Karpas-422 (cell line): ENCODE measurements around the gene JPH4. TPM values are rescaled to one million over a fixed set of nuclear protein-coding genes. Genes with fewer than 3 reads are reported as not detected.

Experiments
- DNase-seq: peaks from one replicate; pipeline ENCODE4 v3.0.0-alpha.2; 2015
- H2AFZ ChIP-seq: fragments of 200-600 bp; sonication (generic); 2 replicates; pipeline ENCODE4 v1.6.1; 2014; ENCODE audit warnings: antibody characterized with exemption, low read length, mixed read lengths
- H3K27ac ChIP-seq: fragments of 200-600 bp; sonication (generic); 2 replicates; pipeline ENCODE4 v1.5.1; 2014; ENCODE audit warnings: mild to moderate bottlenecking, low read length, moderate library complexity
- H3K27me3 ChIP-seq: fragments of 200-600 bp; sonication (generic); 2 replicates; pipeline ENCODE4 v1.6.1; 2014; ENCODE audit warnings: low read length, mixed read lengths
- H3K36me3 ChIP-seq: fragments of 200-600 bp; sonication (generic); 2 replicates; pipeline ENCODE4 v1.6.1; 2014; ENCODE audit warnings: low read length, mixed read lengths; ENCODE audit not compliant: insufficient read depth
- H3K4me1 ChIP-seq: fragments of 200-600 bp; sonication (generic); 2 replicates; pipeline ENCODE4 v1.6.1; 2014; ENCODE audit warnings: mild to moderate bottlenecking, low read length, mixed read lengths
- H3K4me2 ChIP-seq: fragments of 200-600 bp; sonication (generic); 2 replicates; pipeline ENCODE4 v1.6.1; 2014; ENCODE audit warnings: low read length, low read depth, mild to moderate bottlenecking; ENCODE audit not compliant: poor library complexity, severe bottlenecking
- H3K4me3 ChIP-seq: fragments of 200-600 bp; sonication (generic); 2 replicates; pipeline ENCODE4 v1.5.1; 2014; ENCODE audit warnings: mild to moderate bottlenecking, antibody characterized with exemption, low read length, mixed read lengths
- H3K79me2 ChIP-seq: fragments of 200-600 bp; sonication (generic); 2 replicates; pipeline ENCODE4 v1.6.1; 2014; ENCODE audit warnings: mild to moderate bottlenecking, low read length, mixed read lengths
- H3K9ac ChIP-seq: fragments of 200-600 bp; sonication (generic); 2 replicates; pipeline ENCODE4 v1.6.0; 2014; ENCODE audit warnings: low read length
- H3K9me2 ChIP-seq: fragments of 200-600 bp; sonication (generic), shearing (Covaris generic); replicated peaks from 2 replicates; pipeline ENCODE4 v1.6.0; 2014; ENCODE audit warnings: mild to moderate bottlenecking, low read length, moderate library complexity; ENCODE audit not compliant: insufficient read depth
- H3K9me3 ChIP-seq: fragments of 300-700, 200-600 bp; sonication (generic); 2 replicates; pipeline ENCODE4 v1.6.1; 2014; ENCODE audit warnings: low read length, mixed read lengths
- H4K20me1 ChIP-seq: fragments of 200-600 bp; sonication (generic); 2 replicates; pipeline ENCODE4 v1.6.1; 2014; ENCODE audit warnings: mild to moderate bottlenecking, antibody characterized with exemption, low read length, low read depth; ENCODE audit not compliant: insufficient read depth
- total RNA-seq: library from RNA; depleted of rRNA; stranded (reverse); fragments of >200 nt; shearing (Covaris generic); gene quantifications from 2 replicates; pipeline ENCODE4 v1.2.3, GENCODE V29; 2014; ENCODE audit warnings: low replicate concordance; rRNA removed

Gene JPH4
- total RNA-seq, 1 experiment from 2014 or later: not detected

DNA sequence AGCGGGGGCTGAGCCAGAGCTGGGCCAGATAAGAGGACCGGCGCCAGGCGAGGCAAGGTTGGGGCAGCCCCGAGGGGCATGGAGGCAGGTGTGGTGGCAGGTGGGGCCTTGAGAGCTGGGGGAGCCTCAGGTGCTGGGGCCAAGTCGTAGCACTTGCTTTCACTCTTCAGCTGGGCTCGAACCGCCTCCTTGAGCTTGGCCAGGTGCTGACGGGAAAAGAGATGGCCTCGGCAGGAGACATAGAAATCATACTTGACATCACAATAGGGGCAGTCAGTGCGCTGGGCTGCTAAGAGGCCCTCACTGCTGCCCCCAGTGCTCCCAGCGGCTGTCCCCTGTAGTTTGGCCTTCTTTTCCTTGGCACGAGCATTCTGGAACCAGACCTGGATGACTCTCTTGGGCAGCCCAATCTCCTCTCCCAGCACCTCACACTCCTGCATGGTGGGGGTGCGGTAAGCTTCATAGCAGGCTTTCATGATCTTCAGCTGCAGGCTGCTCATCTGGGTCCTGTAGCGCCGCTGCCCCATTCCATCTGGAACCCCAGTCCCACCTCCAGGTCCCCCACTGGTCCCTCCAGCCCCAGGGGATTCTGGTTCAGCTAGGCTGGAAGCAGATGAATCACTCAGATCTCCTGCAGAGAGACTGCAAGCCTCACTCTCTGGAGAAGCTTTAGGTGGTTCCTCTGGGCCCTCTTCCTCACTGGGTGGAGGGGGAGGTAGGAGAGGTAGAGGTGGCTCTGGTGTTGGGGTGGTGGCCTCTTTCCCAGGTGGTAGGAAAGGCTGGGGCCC is 55.2 kb downstream of the JPH4 start:
- no peaks in the 10 kb centered on the region for H3K36me3 ChIP-seq
- H3K9me3 ChIP-seq: no peaks in the 10 kb centered on the region
- no peak overlapping the region for H3K4me2 ChIP-seq
- H3K4me1 ChIP-seq: no peaks in the 10 kb centered on the region
- no peaks in the 10 kb centered on the region for H3K27me3 ChIP-seq
- DNase-seq: no peak
- H3K4me3 ChIP-seq: no peak overlapping the region
- H3K9me2 ChIP-seq: no peaks in the 10 kb centered on the region
- H3K79me2 ChIP-seq: no peaks in the 10 kb centered on the region
- H2AFZ ChIP-seq: no peak overlapping the region
- H4K20me1 ChIP-seq: no peaks in the 10 kb centered on the region
- H3K27ac ChIP-seq: no peak overlapping the region
- H3K9ac ChIP-seq: no peak overlapping the region

DNA sequence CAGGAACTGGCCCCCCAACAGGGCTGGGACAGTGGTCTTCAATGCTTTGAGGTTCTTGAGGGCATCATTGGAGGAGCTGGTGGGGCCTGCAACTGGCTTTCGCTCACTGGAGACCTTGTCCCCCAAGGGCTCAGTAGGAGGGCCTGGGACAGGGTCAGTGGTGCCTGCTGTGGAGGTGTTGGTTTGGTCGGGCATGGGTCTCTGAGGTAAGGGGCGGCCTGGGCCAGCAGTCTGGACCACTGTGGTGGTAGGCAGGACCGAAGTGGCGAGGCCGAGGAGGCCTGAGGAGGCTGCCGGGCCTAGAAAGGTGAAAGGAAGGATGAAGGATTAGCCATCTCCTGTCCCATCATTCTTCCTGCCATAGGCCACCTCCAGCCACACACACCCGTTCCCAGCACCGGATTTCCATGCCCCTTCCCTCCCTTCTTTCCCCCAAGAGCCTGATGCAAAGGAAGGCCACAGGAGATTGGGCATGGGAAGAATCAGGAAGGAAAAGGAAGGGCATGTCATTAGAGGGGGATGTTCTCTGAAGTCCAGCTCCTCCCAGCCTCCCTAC is 55.9 kb downstream of the JPH4 start:
- no peaks in the 10 kb centered on the region for H4K20me1 ChIP-seq
- H3K27me3 ChIP-seq: no peaks in the 10 kb centered on the region
- H3K36me3 ChIP-seq: no peaks in the 10 kb centered on the region
- H3K4me1 ChIP-seq: no peaks in the 10 kb centered on the region
- H3K9me2 ChIP-seq: no peaks in the 10 kb centered on the region
- H3K4me3 ChIP-seq: no peak overlapping the region
- no peaks in the 10 kb centered on the region for H3K9me3 ChIP-seq
- H3K27ac ChIP-seq: no peak overlapping the region
- no peak overlapping the region for H3K4me2 ChIP-seq
- H3K79me2 ChIP-seq: no peaks in the 10 kb centered on the region
- no peak overlapping the region for H2AFZ ChIP-seq
- no peak overlapping the region for H3K9ac ChIP-seq
- DNase-seq: no peak

DNA sequence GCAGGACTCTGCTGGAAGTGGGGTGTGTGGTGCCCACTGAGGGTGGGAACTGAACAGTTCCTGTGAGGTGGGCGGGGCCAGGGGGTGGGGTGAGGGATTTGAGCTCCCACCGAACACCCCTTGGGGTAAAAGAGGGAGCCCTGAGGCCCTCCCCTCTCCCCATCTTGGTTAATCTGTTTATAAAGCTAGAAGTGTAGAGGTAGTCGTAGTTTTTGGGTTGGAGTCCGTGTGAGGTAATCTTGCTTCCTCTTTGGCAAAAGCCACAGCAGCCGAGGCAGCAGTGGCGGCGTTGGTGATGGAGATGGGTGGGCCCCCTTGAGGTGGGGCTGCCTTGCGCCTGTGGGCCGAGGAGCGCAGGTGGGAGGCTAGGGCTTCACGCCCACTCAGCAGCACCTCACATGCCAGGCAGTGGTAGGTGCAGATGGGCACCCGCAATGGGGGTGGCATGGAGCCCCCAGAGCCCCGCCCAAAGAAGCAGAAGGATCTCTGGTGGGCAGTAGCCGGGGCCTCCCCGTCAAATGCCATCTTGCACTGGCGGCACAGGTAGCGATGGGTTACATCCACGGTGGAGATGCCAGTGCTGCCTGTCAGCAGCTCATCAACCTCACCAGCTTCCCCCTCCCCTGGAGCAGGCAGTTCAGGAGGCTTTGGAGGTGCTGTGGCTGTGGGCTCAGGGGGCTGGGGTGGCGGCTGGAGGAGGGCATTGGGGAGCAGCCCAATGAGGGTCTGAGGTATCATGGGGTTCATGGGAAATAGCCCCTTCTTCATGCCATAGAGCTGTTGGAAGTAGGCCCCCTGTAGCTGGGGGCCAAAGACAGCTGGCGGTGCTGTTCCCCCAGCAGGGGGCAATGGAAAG is 56.6 kb downstream of the JPH4 start:
- DNase-seq: no peak
- Histone ChIP-seq H4K20me1 (no peaks in the 10 kb centered on the region), H3K27ac (no peak overlapping the region), H3K4me1 (no peaks in the 10 kb centered on the region), H3K4me2 (no peak overlapping the region), H3K36me3 (no peaks in the 10 kb centered on the region), H3K9me3 (no peaks in the 10 kb centered on the region), H2AFZ (no peak overlapping the region), H3K27me3 (no peaks in the 10 kb centered on the region), H3K79me2 (no peaks in the 10 kb centered on the region), H3K4me3 (no peak overlapping the region), H3K9me2 (no peaks in the 10 kb centered on the region), H3K9ac (no peak overlapping the region)

DNA sequence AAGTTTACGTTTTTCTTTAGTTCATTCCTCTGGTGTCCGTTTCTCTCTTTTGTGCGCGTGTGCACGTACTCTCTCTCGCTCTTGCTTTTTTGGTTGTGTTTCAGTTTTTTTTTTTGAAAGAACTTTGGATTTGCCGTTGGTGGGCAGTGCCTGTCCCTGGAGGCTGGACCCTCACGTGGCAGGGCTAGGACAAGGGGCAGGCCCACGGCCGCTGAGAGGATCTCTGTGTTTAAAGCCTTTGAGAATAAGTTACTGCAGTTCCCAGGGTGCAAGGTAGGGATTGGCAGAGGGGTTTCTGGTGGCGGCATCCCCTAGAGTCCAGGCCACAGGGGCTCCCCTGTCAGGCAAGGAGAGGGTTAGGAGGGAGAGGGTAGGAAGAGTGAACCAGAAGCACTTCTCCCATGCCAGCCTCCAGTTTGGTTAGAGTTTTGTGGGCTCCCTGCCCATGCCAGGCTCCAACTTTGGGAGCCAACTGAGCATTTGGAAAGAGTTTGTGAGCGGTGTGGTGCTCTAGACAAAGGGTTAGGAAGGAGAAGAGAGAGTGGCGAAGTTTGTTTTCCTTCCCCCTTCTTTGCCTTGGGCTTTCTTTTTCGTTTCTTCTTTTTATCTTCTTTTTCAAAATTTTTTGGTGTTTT is 57.6 kb downstream of the JPH4 start:
- Histone ChIP-seq H3K4me1 (no peaks in the 10 kb centered on the region), H2AFZ (no peak overlapping the region), H3K9me3 (no peaks in the 10 kb centered on the region), H4K20me1 (no peaks in the 10 kb centered on the region), H3K9me2 (no peaks in the 10 kb centered on the region), H3K4me2 (no peak overlapping the region), H3K4me3 (no peak overlapping the region), H3K27me3 (no peaks in the 10 kb centered on the region), H3K27ac (no peak overlapping the region), H3K79me2 (no peaks in the 10 kb centered on the region), H3K9ac (no peak overlapping the region), H3K36me3 (no peaks in the 10 kb centered on the region)
- DNase-seq: no peak

DNA sequence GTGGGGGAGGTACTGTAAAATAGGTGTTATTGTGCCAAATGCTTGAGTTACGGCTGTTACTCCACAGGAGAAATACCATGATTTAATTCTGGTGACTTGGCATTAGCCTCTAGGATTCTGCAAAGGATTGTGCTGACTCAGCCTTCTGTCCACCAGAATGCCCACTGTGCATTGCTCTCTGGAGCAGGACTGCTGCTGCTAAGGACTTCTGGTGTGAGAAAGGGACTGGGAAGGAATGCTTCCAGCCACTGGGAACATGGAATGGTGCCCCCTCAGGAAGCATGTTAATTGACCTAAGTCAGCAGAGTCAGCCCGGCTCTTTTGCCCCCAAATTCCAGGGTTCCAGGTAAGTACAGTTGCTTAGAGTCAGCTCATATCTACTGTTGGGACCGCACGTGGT is 59.9 kb downstream of the JPH4 start:
- Histone ChIP-seq H3K27ac (no peak overlapping the region), H4K20me1 (no peaks in the 10 kb centered on the region), H3K9ac (no peak overlapping the region), H3K36me3 (no peaks in the 10 kb centered on the region), H3K27me3 (no peaks in the 10 kb centered on the region), H3K4me1 (no peaks in the 10 kb centered on the region), H3K79me2 (no peaks in the 10 kb centered on the region), H3K9me2 (no peaks in the 10 kb centered on the region), H2AFZ (no peak overlapping the region), H3K9me3 (no peaks in the 10 kb centered on the region), H3K4me2 (no peak overlapping the region), H3K4me3 (no peak overlapping the region)
- DNase-seq: no peak

Other genes starting within 250 kb of the JPH4 start
- gene SLC22A17, start 225.9 kb downstream of the JPH4 start, total RNA-seq: not detected in 2 replicates
- not detected in 2 replicates for gene EFS, start 213.6 kb downstream of the JPH4 start, total RNA-seq
- gene IL25, start 206.0 kb downstream of the JPH4 start, total RNA-seq: not detected in 2 replicates
- not detected in 2 replicates for gene CMTM5, start 201.7 kb downstream of the JPH4 start, total RNA-seq
- not detected in 2 replicates for gene MYH6, start 170.5 kb downstream of the JPH4 start, total RNA-seq
- gene MYH7, start 143.1 kb downstream of the JPH4 start, total RNA-seq: not detected in 2 replicates
- 77.5 and 82.2 TPM in 2 replicates for gene NGDN, start 109.1 kb downstream of the JPH4 start, total RNA-seq
- 0.07 and 0.32 TPM in 2 replicates for gene ZFHX2, start 27.0 kb downstream of the JPH4 start, total RNA-seq
- gene THTPA, start 22.5 kb downstream of the JPH4 start, total RNA-seq: 16.2 and 57.5 TPM in 2 replicates
- 207 and 248 TPM in 2 replicates for gene AP1G2, start 11.0 kb downstream of the JPH4 start, total RNA-seq
- 2.1 and 19.0 TPM in 2 replicates for gene DHRS2, start 57.6 kb upstream of the JPH4 start, total RNA-seq